GM19193 (cell line): ENCODE measurements around the gene SORBS2.

Experiments used
- POLR2A ChIP-seq: IDR thresholded peaks from 4 replicates; pipeline ENCODE4 v1.6.1; 2011; ENCODE audit not compliant: insufficient read depth, insufficient read length; ENCODE audit errors: extremely low read depth

Gene SORBS2

GRCh38 chr4:185683222-185683621 is 128.8 kb downstream of the SORBS2 start:
- no peak for TF ChIP-seq POLR2A

GRCh38 chr4:185682236-185682635 is 129.8 kb downstream of the SORBS2 start:
- no peak for TF ChIP-seq POLR2A

DNA sequence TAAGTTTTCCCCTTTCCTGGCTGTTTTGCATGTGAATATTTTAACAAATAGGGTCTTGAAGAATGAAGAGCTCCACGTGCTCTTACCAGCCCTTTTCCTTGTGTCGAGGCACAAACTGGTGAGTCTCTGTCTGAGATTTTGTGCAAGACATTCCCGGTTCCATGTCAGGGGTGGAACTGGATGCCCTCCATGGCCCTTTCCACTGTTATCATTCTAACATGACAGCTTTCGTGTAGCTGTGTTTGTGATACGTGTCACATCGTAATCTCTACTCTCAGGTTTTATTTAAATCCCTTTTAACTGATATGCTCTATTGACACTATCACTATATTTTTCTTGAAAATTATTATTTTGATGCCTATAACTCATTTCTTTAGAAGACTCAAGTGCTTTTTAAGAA is 130.4 kb downstream of the SORBS2 start:
- TF ChIP-seq POLR2A, result no peak

DNA sequence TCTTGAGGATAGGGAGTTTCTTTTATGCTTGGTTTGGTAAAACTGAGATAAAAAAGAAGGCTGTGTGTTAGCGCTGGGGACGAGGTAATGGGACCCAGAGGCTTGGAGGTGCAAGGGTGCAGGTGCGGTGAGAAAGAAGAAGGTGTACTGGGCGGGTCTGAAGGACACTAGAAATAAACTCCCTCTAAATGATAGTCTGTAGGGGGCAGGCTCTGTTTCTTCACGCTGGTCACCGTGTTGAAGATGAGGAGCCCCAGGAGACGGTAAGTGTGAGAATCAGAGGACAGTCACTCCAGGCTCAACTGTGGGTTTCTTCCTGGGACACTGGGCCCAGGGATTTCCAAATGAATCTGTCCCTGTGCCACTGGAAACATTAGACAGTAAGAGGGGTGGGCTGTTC is 131.4 kb downstream of the SORBS2 start:
- no peak for TF ChIP-seq POLR2A

DNA sequence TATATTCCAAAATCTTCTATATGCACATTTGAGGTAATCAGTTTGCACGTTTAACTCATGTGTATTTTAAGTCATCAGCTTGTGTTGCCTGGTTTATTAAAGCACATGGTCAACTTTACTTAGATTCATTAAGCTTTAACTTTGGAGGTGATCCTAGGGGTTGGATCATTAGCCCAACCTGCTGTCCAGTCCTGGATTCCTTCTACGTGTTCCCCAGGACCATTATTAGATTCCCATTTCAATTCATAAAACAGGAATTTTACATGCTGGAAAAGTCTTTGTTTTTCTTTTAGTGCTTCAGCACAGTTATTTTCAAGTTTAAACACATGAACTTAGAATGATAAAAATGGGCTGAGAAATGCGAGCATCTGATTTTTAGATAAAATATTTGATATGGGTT is 132.5 kb downstream of the SORBS2 start:
- no peak for TF ChIP-seq POLR2A

DNA sequence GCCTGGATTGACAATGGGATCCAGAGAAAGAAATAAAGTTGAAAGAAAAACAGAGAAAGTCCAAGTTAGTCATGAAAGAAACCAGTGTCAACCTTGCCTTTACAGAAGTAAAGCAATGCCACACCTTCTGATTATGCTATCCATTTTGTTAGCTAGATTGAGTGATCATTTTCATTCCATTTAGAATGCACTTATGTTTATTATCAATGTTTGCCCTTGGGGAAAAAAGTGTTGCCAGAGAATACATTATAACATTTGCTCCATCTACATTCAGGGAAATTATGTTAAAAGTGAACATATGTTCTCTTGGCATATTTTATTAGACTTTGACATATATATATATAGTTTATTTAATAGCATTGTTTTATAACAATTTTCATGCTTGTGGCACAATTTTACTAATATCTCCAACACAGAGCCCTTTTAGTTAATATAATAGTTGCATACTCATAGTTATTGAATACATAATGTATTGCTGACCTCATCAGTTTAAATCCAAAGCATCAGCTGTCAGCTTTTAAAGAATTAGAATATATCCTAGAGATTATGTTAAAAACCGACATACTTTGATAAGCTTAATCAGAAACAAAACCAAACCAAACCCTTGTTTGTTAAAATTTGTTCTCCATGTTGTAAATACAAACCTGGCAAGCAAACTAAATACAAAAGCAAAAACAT is 134.2 kb downstream of the SORBS2 start:
- no peak for TF ChIP-seq POLR2A

- no peak for TF ChIP-seq POLR2A
These were observed 139.4 kb downstream of the SORBS2 start for GRCh38 chr4:185672618-185673017.

GRCh38 chr4:185672151-185672550 is 139.8 kb downstream of the SORBS2 start:
- TF ChIP-seq POLR2A, result no peak

GRCh38 chr4:185671496-185671895 is 140.5 kb downstream of the SORBS2 start:
- TF ChIP-seq POLR2A, result no peak

- TF ChIP-seq POLR2A, result no peak
These were observed 140.9 kb downstream of the SORBS2 start for GRCh38 chr4:185671066-185671465.

DNA sequence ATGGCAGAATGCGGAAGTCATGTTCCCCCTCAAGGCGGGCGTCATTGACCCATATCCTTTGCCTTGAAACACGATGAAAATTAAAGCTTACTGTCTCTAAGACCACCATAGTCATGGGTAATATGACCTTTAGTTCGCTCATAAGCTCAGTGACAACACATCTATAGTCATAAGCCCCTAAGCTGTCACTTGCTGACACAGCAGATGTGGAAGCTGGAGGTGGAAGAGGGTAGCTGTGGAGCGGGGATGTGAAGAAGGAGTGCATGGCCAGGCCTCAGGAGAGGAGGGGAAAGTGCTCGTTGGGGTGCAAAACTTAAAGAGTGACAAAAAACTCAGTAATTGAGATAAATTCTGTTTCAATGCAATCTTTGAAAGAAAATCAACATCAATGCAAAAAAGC is 142.7 kb downstream of the SORBS2 start:
- no peak for TF ChIP-seq POLR2A

DNA sequence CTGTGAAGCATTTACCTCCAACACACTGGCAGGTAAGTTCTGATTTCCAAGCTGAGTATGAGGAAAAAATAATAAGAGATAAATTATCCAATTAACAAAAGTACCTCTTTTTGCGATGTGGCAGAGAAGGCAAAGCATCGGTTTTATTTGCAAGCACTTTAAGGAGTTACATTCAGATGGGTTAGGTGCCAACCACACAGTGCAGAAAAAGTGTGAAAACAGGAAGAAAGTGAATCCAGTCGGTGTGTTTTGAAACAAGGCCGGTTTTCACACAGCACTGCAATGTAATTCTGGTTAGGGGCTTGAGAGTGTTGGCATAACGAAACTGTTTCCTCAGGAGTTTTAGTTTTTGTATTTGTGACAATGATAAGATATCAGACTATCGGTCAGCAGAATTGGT is 145.8 kb downstream of the SORBS2 start:
- no peak for TF ChIP-seq POLR2A

DNA sequence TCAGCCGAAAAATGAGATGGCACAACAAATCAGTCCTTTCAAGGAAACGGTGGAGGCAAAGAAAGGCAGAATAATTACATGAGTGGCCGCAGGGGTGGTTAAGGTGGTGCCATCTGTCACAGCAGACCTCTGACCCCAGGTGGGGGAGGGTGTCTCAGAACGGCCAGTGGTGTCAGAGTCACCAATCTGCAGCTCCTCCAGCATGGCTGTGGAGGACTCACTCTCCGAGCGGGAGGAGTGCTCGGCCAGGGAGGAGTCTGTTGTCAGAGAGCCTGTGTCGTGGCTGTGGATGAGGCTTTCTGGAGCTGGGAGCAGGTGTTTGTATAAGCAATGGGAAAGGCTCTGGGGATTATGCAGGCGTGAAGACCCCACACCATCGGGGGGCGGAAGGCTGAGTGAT is 146.3 kb downstream of the SORBS2 start:
- no peak for TF ChIP-seq POLR2A

- no peak for TF ChIP-seq POLR2A
These were observed 147.5 kb downstream of the SORBS2 start for GRCh38 chr4:185664481-185664880.

DNA sequence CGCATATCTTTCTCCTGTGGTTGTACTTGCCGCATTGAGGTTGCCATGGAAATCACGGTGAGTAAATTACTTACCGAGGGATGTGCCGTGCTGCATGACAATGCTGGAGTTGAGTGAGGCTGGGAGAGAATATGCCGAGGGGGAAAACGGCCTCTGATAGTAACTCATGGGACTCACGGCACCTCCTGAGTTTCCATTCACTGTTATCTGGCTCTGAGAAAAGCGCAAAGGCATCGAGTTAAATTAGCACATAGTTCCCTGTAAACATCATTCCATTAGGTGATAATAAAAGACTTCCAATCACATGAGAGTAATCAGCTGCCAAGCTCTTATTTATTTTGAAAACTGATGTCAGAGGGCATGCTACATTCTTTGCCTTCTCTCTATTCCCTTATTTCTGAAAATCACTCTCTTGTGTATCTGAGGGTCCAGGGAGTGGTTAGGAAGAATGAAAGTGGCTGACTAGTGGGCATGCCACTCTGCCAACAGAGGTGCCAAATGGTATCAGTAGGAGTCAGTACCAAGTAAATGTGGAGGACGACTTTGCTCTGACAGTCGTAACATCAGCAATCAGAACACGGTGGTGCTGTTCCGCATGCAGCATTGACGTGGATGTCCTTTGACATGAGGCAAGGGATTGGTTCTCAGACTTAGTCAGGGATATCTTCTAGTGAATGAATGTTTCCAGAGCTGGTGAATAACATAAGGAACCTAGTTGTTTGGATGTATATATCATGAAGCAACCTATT is 149.8 kb downstream of the SORBS2 start:
- no peak for TF ChIP-seq POLR2A

GRCh38 chr4:185660340-185660739 is 151.7 kb downstream of the SORBS2 start:
- TF ChIP-seq POLR2A, result no peak

DNA sequence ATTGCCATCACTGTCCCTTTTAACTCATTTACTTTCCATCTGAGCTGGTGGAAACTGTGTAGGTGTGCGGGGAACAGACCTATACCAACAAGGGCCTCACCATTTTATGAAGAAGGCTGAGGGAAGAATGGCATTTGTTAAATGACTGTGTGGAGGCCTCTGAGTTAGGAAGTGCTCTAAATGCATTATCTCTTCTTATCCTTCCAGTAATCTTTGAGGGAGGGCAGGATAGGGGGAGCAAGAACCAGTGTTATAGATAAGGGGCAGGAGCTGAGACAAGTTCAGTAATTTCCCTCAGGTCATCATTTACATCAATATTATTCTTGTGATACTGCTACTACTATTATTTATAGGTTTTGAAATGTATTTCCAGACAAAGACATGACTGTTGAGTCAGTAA is 154.3 kb downstream of the SORBS2 start:
- TF ChIP-seq POLR2A, result no peak

GRCh38 chr4:185657183-185657582 is 154.8 kb downstream of the SORBS2 start:
- no peak for TF ChIP-seq POLR2A
